ENCODE results near the gene TOM1. TPM values are rescaled to one million over a fixed set of nuclear protein-coding genes. Genes with fewer than 3 reads are reported as not detected.

TOM1 gene
- total and polyA plus RNA-seq, 10 of the 15 experiments (the other 5 are each of a cell fraction or from before 2014, with no cell fraction given), result 2.2 to 64.6 (median 40.3) TPM

DNA sequence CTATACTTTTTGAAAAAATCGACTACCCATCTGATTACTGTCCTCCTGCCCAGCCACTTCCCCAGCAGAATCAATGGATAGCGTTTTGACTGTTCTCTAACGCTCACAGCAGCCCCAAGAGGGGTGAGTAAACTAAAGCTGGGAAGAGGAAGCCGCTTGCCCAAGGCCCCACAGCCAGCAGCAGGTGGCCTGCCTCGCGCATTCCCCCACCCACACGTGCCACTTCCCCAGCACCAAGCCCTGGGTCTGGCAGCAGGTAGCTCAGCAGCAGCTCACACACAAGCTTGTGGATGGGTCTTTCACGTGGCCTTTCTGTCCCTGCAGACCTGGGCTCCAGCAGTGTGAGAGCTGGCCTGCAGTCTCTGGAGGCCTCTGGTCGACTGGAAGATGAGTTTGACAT is 34.3 kb downstream of the TOM1 start:
- in situ Hi-C loops (cut with MboI) (no loop called here), intact Hi-C loops (cut with micrococcal nuclease; ENCODE audit: unreplicated experiment) (no loop called here)
- no peak overlapping the region for H3K4me3 ChIP-seq
- no peak overlapping the region for H3K4me2 ChIP-seq (ENCODE audit: control insufficient read depth, insufficient read depth)
- POLR2A ChIA-PET, result interaction anchor here (1.6 kb wide), 1 partner anchor 28 kb away, joined by 5 read pairs; no protein-coding TSS in a partner anchor
- no peaks in the 10 kb centered on the region for H3K9me3 ChIP-seq (replicated peaks; ENCODE audit: control insufficient read depth, insufficient read depth, low read length)
- WGBS (ENCODE audit: insufficient coverage, insufficient replicate concordance, low lambda C conversion rate, missing lambda C conversion rate), result 16% methylated on average over 9 of the region's 9 CpGs
- FAIRE-seq (no peak), DNase-seq (ENCODE audit: low read depth, low spot score) (no peak), ATAC-seq (peak; percentile 73)
- no peaks in the 10 kb centered on the region for H4K20me1 ChIP-seq (ENCODE audit: control insufficient read depth, insufficient read depth)
- BruUV-seq (replicated peaks), result no TSS peak
- TF ChIP-seq, protein P1, sequence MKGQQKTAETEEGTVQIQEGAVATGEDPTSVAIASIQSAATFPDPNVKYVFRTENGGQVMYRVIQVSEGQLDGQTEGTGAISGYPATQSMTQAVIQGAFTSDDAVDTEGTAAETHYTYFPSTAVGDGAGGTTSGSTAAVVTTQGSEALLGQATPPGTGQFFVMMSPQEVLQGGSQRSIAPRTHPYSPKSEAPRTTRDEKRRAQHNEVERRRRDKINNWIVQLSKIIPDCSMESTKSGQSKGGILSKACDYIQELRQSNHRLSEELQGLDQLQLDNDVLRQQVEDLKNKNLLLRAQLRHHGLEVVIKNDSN (IDR thresholded peaks at IDR 0.05; ENCODE audit: borderline replicate concordance, extremely low read length, insufficient read depth, low read depth, low read length), result peak; percentile 3
- TF ChIP-seq DPF2 (IDR thresholded peaks at IDR 0.05) (peak; percentile 42; the same call in 1 of the 2 replicates), RFX5 (IDR thresholded peaks at IDR 0.05; ENCODE audit: low read depth, low read length) (no peak), BHLHE40 (IDR thresholded peaks at IDR 0.05; ENCODE audit: borderline replicate concordance in 1 of 2, low read depth in 2 of 2, low read length in 1 of 2) (peak; percentile 67 to 86), MEF2B (IDR thresholded peaks at IDR 0.05; ENCODE audit: partially characterized antibody, poor library complexity, severe bottlenecking) (no peak), RAD51 (IDR thresholded peaks at IDR 0.05) (no peak), GATAD2B (conservative IDR thresholded peaks at IDR 0.05; ENCODE audit: low read depth) (0 out of 2 replicates have a peak, but pooled peaks have one; percentile 49), NFIC (IDR thresholded peaks at IDR 0.05; ENCODE audit: low read depth, low read length) (no peak), BRCA1 (IDR thresholded peaks at IDR 0.05; ENCODE audit: low read depth, low read length) (no peak), TCF3 (IDR thresholded peaks at IDR 0.05; ENCODE audit: borderline replicate concordance, insufficient read depth, low read depth, low read length) (0 out of 2 replicates have a peak, but pooled peaks have one; percentile 61), TCF7 (IDR thresholded peaks at IDR 0.05; ENCODE audit: borderline replicate concordance) (no peak), SPI1 (IDR thresholded peaks at IDR 0.05; ENCODE audit: borderline replicate concordance, insufficient read depth, low read depth, low read length) (peak; percentile 59; the same call in 1 of the 2 replicates), TCF12 (IDR thresholded peaks at IDR 0.05; ENCODE audit: low read depth, low read length) (peak; percentile 77)
- RAD21 ChIA-PET (ENCODE audit: unreplicated experiment), result interaction anchor here (0.7 to 1.6 kb wide), 4 partner anchors 17 to 76 kb away, joined by 3 to 6 read pairs (median 4); partner anchors contain the start of gene TOM1
- CTCF ChIA-PET, result interaction anchor here (0.6 to 1.6 kb wide), 5 partner anchors 27 to 303 kb away, joined by 3 to 7 read pairs (median 4); no protein-coding TSS in a partner anchor
- no peaks in the 10 kb centered on the region for H3K79me2 ChIP-seq (ENCODE audit: control insufficient read depth, insufficient read depth, low read length)
- no peak overlapping the region for H3K27ac ChIP-seq (ENCODE audit: control insufficient read depth, insufficient read depth)
- SMC1A ChIA-PET (ENCODE audit: uncharacterized antibody, unreplicated experiment), result interaction anchor here (0.8 to 2.1 kb wide), 6 partner anchors 17 to 102 kb away, joined by 3 to 6 read pairs (median 3); partner anchors contain the start of gene TOM1
- H3K27me3 ChIP-seq (replicated peaks in 1 of 2; ENCODE audit: control insufficient read depth in 2 of 2, insufficient read depth in 2 of 2, low read length in 1 of 2), result no peaks in the 10 kb centered on the region
- H3K36me3 ChIP-seq (ENCODE audit: control insufficient read depth in 2 of 2, insufficient read depth in 2 of 2, low read length in 1 of 2), result peaks cover 0 to 25% of the 10 kb centered on the region in 2 experiments; a peak in 2 of 4 replicates
- H3K9ac ChIP-seq (ENCODE audit: control insufficient read depth, insufficient read depth, low read length), result no peak overlapping the region
- H3K4me1 ChIP-seq (ENCODE audit: control insufficient read depth, insufficient read depth, low read length), result peaks cover 9% of the 10 kb centered on the region
- no peak overlapping the region for H2AFZ ChIP-seq (ENCODE audit: control insufficient read depth, low read depth, low read length)

Data from GM12878 (cell line).